HG02970 (cell line): Measurements from ENCODE around the gene KLF13.

ENCODE experiments used
- ATAC-seq: cut with Tn5 transposase; IDR thresholded peaks from one replicate; pipeline ENCODE4 v1.9.1; 2021; ENCODE audit warnings: mild to moderate bottlenecking, moderate library complexity, moderate number of reproducible peaks; ENCODE audit not compliant: unreplicated experiment, low FRiP score

The KLF13 gene

DNA sequence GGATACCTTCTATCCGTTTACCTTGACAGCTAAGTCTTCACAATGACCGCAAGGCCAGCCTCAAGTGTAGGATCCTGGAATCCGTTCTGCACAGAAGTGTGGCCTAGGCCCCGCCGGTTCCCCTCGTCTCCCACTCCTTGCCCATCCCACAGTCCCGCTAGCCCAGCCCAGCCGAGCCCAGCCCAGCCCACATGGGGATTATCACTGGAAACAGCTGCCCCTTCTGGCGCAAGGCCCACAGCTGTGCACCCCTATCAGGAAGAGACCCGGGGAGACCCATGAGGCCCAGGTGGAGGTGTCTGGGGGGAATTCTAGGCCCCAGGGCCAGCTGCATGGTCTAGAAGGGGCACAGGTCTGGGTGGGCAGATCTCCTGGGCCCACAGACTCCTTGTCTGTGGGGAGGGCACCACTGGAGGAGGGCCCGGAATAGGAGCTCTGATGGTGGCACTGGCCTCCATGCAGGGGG, 27.9 kb upstream of the KLF13 start:
- no peak for ATAC-seq

DNA sequence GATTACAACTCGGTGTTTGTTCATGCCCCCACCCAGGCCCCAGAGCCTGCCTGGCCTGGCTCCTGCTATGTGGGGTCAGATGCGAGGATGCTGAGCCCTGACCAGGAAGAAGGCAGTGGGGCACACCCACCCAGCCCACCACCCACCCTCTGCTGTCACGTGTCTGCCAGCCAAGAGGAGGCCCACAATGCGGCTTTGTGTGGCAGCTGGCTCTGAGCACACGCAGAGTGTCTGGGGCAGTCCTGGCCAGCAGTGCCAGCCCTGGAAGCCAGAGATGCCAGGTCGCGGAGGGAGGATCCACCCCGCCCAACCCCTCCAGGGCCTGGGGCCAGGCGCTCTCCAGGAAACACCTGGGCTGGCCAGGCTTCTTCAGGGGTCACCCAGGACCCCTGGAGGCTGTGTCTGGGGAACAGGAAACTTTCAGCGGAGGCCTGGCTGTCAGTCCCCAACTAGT, 26.4 kb upstream of the KLF13 start:
- ATAC-seq = no peak

DNA sequence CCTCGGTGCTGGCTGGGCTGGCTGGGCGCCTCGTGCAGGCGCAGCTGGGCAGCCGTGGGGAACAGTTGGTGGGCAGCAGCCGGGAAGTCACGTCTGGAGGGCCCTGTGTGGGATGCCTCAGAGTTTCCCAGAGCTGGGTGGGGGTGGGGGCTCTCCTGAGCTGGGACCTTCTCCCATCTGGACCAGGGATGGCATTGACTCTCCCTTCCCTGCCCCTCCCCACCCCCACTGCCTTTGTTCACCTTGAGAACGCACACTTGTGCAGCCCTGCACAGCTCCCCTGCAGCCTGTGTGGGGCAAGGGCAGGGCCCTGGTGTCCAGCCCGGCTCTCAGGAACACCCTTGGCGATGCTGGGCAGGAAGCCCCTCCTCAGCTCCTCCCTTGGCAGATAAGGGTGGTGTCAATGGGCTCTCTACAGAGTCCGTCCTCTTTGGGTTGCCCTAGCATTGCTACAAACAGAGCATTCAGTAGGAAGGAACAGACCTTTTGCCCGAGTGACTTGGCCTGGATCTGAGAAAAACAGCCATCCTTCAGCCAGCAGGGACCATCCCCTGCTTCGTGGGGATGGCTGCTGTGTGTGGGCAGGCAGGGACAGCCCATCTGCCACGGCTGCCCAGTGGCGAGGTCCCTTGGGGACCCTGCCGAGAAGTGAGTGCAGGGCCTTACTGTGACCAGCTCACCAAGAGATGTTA, 25.5 kb upstream of the KLF13 start:
- ATAC-seq = no peak

DNA sequence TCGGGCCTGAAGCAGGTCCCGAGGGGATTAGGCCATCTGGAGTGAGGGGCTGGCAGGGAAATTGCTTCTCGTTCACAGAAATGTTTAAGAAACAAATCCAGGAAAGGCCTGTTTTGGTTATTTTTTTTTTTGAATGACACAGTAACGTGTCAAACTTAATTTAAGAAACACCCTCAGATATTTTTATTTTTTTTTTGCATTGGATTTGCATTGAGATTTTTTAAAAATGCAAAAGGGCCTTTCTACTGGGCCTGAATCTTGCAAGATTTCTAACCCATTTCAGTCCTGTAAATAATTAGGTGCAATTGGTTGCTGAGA, 25.0 kb upstream of the KLF13 start:
- ATAC-seq = no peak

DNA sequence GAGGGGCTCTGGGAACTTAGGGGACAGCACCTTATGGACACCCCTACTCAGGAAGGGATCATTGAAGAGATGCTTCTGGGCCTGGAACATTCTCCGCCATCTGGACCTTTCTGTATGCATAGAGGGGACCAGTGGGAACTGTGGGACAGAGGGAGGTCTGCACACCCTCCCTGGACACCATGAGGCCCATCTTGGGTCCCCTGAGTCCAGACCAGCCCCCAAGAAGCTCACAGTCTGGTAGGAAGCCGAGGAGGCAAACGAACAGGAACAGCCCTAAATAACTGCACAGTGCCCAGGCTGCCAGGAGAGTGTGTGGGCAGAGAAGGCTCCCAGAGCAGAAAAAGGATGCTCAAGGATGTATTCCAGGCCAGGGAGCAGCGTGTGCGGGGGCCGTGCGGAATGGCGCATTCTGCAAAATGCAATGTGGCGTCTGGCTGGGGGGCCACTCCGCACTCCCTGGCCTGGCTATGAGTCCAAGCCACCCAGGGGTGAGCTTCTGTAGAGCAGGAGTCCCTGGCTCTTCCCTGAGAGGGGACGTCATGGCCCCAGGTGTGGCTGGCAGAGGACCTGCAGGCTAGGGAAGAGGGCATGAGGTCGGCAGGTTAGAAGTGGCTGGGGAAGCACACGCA, 24.5 kb upstream of the KLF13 start:
- no peak for ATAC-seq

DNA sequence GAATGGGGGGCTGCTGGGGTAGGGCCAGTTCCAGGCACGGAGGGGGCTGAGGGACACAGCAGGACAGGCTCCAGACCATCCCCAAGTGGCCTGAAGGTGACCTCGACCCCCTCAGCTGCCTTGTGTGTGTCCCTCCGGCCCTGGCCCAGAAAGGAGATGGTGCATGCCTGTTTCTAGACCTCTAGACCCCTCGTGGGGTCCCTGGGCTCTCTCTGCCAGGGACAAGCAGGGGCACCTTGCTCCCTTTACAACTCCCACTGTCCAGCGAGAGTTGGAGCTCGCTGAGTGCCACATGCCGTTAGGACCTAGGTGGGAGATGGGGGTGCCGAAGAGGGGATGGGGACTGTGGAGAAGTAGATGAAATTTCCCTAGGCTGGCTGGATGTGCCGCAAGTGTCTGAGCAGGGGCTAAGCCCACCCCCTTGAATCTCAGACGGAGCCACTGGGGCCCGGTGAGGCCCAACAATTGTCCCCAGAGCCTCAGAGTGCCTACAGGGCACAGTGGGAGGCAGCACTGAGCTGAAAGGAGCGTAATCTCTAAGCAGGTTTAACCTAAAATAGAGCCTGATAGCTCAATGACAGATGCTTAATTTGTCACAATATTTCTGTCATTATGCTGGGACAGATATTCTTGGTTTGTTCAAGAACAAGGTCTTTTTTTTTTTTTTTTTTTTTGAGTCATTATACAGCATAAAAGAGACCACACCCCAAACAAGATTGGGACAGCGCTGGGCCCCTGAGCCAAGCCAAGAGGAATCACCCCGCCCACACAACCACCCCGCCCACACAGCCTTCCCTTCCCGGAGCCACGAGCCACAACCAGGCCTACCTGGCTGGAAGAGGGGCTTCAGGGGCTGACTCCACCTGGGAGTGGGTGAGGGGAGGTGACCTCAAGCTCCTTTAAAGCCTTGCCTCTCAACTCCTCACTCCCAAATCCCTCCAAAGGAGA, 23.6 kb upstream of the KLF13 start:
- no peak for ATAC-seq

GRCh38 chr15:31303726-31304648, 22.6 kb upstream of the KLF13 start:
- no peak for ATAC-seq

GRCh38 chr15:31304751-31305365, 21.8 kb upstream of the KLF13 start:
- ATAC-seq = no peak

GRCh38 chr15:31305375-31305774, 21.3 kb upstream of the KLF13 start:
- ATAC-seq = no peak

- ATAC-seq = no peak
These were observed 20.7 kb upstream of the KLF13 start for GRCh38 chr15:31305796-31306425.

DNA sequence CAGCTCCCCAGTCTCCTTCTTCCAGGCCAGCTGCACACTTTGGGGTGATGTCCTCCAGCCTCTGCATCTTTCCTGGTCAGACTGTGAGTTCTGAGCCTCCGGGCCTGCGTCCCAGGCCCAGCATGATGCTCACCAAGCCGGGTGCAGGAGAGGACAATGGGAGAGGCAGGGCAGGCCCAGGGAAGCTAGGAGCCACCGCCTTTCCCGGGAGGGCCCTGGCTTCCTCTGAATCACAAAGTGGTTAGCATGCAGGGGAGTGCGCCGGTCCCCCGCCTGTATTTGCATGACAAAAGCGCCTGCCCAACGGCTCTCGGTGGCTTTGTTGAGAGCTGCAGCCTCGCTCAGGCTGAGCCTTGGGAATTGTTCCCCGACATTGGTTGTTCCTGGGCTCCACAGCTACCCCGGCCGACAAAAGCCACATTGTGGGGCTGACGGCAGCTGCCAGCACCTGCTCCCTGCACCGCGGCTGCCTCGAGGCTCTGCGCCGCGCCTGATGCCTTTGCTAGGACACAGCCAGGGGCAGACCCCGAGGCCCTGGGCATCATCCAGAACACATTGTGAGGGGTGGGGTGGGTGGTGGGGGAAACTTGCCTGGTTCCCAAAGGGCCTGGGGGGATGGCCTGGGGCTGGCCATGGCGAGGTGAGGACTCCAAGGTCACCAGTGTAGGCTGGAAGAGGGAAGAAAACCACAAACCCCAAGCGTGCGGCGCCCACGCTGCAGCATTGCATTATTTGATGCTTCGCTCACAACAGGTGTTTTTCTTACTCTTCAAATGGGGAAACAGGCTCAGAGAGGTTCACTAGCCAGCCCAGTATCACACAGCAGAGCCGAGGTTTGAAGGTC, 20.0 kb upstream of the KLF13 start:
- no peak for ATAC-seq

DNA sequence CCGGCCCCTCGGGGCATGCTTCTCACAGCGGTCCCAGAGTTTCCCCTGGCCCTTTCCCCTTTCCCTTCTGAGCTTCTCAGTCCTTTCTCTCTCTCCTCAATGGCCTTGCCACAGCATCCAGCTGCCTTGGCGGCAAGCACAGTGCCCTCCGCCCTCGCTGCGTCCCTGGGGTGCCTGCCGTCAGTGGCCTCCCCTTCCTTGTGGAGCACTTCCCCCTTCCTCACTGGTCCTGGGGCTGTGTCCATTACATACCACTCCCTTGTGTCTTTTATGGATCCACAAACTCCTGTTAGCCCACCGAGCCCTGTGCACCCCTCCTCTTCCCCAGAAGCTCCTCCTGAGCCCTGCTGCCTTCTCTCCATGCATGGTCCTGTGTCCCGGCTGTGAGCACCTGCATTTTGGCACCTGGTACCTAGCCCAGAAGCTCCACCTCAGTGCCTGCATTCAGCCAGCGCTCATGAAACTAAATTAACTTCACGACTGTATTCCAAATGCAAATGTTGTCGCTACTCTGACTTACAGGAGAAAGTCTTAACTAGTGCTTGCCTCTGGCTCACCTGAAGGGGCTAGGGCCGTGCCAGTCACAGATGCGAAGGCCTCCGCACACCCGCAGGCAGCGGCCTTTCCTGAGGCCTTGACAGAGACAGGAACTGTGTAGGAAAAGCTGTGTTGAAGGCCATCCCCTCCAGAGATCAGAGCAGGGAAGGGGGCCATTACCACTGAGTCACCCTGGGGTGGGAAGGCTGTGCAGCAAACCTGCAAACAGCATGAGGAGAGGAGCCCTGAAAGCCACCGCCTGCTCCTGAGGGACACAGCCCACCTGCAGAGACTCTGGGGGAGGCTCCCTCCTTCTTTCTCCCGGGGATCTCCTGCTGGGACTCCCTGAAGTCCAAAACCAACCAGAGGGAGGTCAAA, 19.1 kb upstream of the KLF13 start:
- ATAC-seq = no peak

DNA sequence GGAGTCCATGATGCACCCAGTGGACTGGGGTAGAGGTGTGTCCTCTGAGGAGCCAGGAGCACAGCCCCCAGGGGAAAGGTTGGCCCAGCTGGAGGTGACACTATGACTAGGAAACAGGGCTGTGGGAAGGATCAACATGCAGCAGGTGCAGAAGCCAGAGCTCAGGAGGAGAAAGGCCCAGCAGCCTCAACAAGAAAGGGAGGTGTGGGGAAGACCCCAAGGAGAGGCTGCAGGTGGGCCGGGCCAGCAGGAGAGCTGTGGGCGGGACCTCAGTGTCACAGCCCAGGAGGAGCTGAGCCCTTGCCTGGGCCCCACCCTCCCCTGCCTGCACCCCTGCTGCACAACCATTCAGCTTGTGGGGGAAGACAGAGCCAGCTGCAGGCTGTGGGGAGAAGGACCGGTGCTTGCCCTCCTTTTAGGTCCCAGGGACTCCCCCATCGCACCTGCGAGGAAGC, 18.4 kb upstream of the KLF13 start:
- ATAC-seq = no peak

DNA sequence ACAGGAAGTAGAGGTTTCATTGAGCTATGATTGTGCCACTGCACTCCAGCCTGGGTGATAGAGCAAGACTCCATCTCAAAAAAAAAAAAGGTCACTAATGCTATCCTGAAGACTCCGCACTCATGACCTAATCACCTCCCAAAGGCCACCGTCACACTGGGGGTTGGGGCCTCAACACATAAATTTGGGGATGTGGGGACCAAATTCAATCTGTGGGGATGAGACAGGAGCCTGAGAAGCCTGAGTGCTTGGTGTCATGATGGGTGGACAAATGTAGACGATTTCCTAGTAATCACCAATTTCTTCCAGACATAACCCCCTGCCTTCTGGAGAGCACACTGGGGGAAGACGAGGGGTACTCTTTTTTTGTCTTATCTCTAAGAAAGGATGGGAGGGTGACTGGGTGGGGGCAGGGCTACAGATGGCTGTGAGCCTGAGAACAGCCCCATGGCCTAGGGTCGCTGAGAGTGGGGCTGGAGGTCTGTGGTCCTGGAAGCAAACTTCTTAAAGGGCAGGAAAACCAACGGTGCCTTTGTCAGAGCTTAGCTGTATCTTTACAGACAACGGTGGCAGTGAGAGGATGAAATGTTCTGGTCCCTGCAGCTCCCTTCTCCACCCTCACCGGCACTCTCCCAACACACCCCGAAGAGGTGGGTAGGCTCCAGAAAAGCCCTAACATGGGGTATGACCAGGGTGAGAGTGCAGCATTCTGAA, 16.6 kb upstream of the KLF13 start:
- no peak for ATAC-seq

GRCh38 chr15:31311735-31312619, 14.7 kb upstream of the KLF13 start:
- ATAC-seq = no peak

- ATAC-seq = no peak
These were observed 13.4 kb upstream of the KLF13 start for GRCh38 chr15:31313223-31313622.
